ENCODE measurements around the gene TM9SF4. TPM values are rescaled to one million over a fixed set of nuclear protein-coding genes. Genes with fewer than 3 reads are reported as not detected.

Gene TM9SF4
- total and polyA plus RNA-seq, 2 of the 8 experiments (the other 6 are each of a cell fraction or from before 2014, with no cell fraction given), result 38.4 to 68.7 TPM

- ChIA-PET CTCF (ENCODE audit: partially characterized antibody) (interaction anchor here (0.8 to 1.7 kb wide), 2 partner anchors 51 to 231 kb away, joined by 3 to 5 read pairs; no protein-coding TSS in a partner anchor), POLR2A (ENCODE audit: partially characterized antibody) (no interaction called here)
- H4K8ac ChIP-seq (ENCODE audit: extremely low read depth, insufficient read depth, low read length), result no peak overlapping the region
- no peak overlapping the region for H2AFZ ChIP-seq (ENCODE audit: low read length)
- H2BK120ac ChIP-seq (replicated peaks; ENCODE audit: low read depth, low read length), result no peak overlapping the region
- FAIRE-seq (no peak), DNase-seq (ENCODE audit: low read depth in 1 of 2, low spot score in 2 of 2) (no peak)
- H3K27ac ChIP-seq (ENCODE audit: low read depth, low read length), result no peak overlapping the region
- H3K4me3 ChIP-seq (ENCODE audit: extremely low read depth in 1 of 4, insufficient read depth in 2 of 4, low read depth in 3 of 4, low read length in 4 of 4), result no peak overlapping the region
- H3K4ac ChIP-seq (replicated peaks; ENCODE audit: insufficient read length, low read depth, low read length), result no peak overlapping the region
- H3K79me1 ChIP-seq (ENCODE audit: low read depth, low read length), result no peaks in the 10 kb centered on the region
- no peak overlapping the region for H2BK20ac ChIP-seq (ENCODE audit: low read length)
- H3K4me2 ChIP-seq (ENCODE audit: insufficient read depth in 1 of 2, low read depth in 2 of 2, low read length in 2 of 2), result no peak overlapping the region
- no peak overlapping the region for H4K5ac ChIP-seq (ENCODE audit: insufficient read length, low read depth, low read length)
- WGBS, 2 experiments (ENCODE audit: extremely low coverage in 1 of 2, insufficient coverage in 1 of 2, insufficient read length in 1 of 2, insufficient replicate concordance in 2 of 2, low coverage in 1 of 2, low lambda C conversion rate in 2 of 2, missing lambda C conversion rate in 1 of 2), result 95% methylated on average over 6 of the region's 6 CpGs; no CpG with 5 or more reads in 1 of the 2 experiments
- no peak overlapping the region for H2AK5ac ChIP-seq (ENCODE audit: low read depth, low read length)
- H4K20me1 ChIP-seq (replicated peaks in 1 of 2; ENCODE audit: control insufficient read depth in 1 of 2, insufficient read depth in 2 of 2, low read length in 2 of 2), result no peaks in the 10 kb centered on the region
- H3K27me3 ChIP-seq (replicated peaks in 1 of 4; ENCODE audit: control insufficient read depth in 3 of 4, extremely low read depth in 1 of 4, insufficient read depth in 3 of 4, low read length in 3 of 4), result no peaks in the 10 kb centered on the region
- H2BK12ac ChIP-seq (ENCODE audit: low read depth, low read length), result no peak overlapping the region
- H3K4me1 ChIP-seq (replicated peaks in 1 of 4; ENCODE audit: control insufficient read depth in 3 of 4, insufficient read depth in 4 of 4, low read length in 3 of 4), result peaks cover 0 to 3% (median 2%) of the 10 kb centered on the region in 4 experiments; a peak in 5 of 7 replicates
- no peak overlapping the region for H2BK15ac ChIP-seq (ENCODE audit: low read length)
- H3K18ac ChIP-seq (ENCODE audit: extremely low read depth, low read length), result no peak overlapping the region
- H2BK5ac ChIP-seq (ENCODE audit: low read depth, low read length), result no peak overlapping the region
- no peaks in the 10 kb centered on the region for H3K79me2 ChIP-seq (ENCODE audit: control insufficient read depth in 1 of 2, insufficient read depth in 2 of 2, low read length in 2 of 2)
- TF ChIP-seq HDAC6 (IDR thresholded peaks at IDR 0.05; ENCODE audit: low read depth, low read length) (no peak), CEBPB (IDR thresholded peaks at IDR 0.05; ENCODE audit: low read depth, low read length) (no peak), POLR2AphosphoS5 (IDR thresholded peaks at IDR 0.05; ENCODE audit: low read depth, low read length) (no peak), SRF (IDR thresholded peaks at IDR 0.05; ENCODE audit: low read depth, low read length) (no peak), YY1 (IDR thresholded peaks at IDR 0.05; ENCODE audit: low read depth, low read length) (no peak), SUZ12 (IDR thresholded peaks at IDR 0.05; ENCODE audit: low read length) (no peak), GABPA (IDR thresholded peaks at IDR 0.05; ENCODE audit: borderline replicate concordance, insufficient read depth, low read length) (no peak)
- H4K91ac ChIP-seq (replicated peaks; ENCODE audit: insufficient read length, low read length), result no peak overlapping the region
- no peak overlapping the region for H3K9ac ChIP-seq (replicated peaks in 1 of 4; ENCODE audit: extremely low read depth in 1 of 4, low read depth in 3 of 4, low read length in 3 of 4)
- no peak overlapping the region for H3K56ac ChIP-seq (replicated peaks; ENCODE audit: insufficient read length, low read depth, low read length)
- H3K23me2 ChIP-seq (ENCODE audit: low read depth, low read length), result no peaks in the 10 kb centered on the region
- H3K14ac ChIP-seq (ENCODE audit: insufficient read length), result no peak overlapping the region
- H3K36me3 ChIP-seq (ENCODE audit: control insufficient read depth in 2 of 4, insufficient read depth in 4 of 4, low read length in 3 of 4), result no peaks in the 10 kb centered on the region; a peak in 1 of 8 replicates
- H3K23ac ChIP-seq (ENCODE audit: insufficient read length), result no peak overlapping the region
- H3K9me3 ChIP-seq (ENCODE audit: insufficient read depth in 2 of 2, low read depth in 1 of 2, low read length in 1 of 2), result peaks cover 0 to under 1% of the 10 kb centered on the region in 2 experiments; a peak in 1 of 4 replicates
These were observed 26.0 kb upstream of the TM9SF4 start for GRCh38 chr20:32083469-32083868.

Measured in H1 (cell line).